DMS79 (cell line): ENCODE measurements around the gene PSMB4.
"Not testable (repeated sequence)": the region's sequence is repeated elsewhere in the genome, so short reads cannot be mapped to it uniquely, and the experiment has no call there.

Source experiments
- DNase-seq: peaks from one replicate; lab custom pipeline; 2025; lab: John Stamatoyannopoulos, UW

The PSMB4 gene

DNA sequence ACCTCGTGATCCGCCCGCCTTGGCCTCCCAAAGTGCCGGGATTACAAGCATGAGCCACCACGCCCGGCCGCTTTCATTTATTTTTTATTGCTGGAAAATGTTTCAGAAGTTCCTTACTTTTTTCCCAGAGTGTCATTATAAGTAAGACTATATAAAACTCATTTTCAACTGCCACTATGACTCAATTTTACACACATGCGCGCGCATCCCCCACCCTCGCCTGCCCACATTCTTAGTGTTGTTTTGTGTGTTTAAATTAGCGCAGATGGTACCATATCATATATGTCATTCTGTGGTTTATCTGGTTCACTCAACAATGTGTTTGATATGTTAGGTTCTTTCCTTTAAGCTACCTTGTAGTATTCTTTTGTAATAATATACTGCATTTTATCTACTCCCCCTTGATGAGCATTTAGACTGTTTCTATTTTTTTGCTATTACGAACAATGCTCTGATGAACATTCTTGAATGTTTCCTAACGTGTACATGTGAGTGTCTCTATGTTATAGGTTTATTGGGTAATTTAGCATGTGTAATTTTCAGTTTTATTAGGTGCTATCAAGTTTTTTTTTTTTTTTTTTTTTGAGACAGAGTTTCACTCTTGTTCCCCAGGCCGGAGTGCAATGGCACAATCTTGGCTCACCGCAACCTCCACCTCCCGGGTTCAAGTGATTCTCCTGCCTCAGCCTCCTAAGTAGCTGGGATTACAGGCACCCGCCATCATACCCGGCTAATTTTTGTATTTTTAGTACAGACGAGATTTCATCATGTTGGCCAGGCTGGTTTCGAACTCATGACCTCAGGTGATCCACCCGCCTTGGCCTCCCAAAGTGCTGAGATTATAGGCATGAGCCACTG lies 8.9 kb upstream of the PSMB4 start:
- DNase-seq, result not testable (repeated sequence)

DNA sequence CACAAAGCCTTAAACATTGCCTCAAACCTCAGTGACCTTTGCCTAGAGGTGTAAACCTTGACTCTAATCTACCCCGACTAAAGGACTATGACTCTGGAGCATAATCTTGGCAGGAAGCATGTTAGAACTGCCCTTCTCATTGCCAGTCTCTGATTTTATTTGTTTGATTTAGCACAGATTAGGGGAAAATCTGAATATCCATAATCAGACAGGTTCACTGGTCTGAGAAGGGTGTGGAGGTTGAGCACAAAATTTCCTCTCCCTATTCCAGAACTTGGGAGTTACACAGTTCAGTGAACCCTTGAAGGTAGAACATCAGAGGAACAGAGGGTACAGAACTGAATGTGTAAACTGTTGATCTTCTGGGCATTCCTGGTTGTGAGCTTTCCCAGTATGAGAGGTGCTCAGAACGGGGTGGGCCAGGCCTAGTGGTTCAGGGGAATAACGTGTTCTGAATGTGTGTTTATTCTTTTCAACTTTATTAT lies 8.3 kb upstream of the PSMB4 start:
- DNase-seq, result no peak

DNA sequence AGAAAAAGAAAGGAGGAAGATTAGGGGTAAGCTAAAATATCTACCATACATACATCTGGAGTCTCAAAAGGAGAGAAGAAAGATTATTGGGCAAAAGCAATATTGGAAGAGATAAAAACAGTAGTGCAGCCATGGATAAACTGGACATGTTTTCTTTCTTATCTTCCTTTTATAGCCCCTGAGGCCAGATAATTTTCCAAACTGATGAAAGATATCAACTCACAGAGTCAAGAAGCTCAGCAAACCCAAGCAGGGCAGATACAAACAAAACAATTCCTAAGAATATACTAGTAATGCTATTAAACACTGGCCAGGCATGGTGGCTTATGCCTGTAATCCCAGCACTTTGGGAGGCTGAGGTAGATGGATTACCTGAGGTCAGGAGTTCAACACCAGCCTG lies 5.8 kb upstream of the PSMB4 start:
- no peak for DNase-seq

DNA sequence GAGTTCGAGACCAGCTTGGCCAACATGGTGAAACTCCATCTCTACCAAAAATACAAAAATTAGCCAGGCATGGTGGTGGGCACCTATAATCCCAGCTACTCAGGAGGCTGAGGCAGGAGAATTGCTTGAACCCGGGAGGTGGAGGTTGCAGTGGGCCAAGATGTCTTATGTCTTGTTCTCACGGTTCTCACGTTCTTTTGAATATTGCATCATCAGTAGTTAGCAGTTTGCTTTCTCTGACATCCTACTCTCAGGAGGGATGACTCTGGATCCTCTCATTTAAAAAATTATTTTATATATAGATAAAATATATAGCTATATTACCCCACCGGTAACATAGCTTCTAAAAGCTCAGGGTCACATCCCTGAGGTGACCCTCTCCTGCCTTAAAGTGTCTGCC lies 3.1 kb upstream of the PSMB4 start:
- not testable (repeated sequence) for DNase-seq

DNA sequence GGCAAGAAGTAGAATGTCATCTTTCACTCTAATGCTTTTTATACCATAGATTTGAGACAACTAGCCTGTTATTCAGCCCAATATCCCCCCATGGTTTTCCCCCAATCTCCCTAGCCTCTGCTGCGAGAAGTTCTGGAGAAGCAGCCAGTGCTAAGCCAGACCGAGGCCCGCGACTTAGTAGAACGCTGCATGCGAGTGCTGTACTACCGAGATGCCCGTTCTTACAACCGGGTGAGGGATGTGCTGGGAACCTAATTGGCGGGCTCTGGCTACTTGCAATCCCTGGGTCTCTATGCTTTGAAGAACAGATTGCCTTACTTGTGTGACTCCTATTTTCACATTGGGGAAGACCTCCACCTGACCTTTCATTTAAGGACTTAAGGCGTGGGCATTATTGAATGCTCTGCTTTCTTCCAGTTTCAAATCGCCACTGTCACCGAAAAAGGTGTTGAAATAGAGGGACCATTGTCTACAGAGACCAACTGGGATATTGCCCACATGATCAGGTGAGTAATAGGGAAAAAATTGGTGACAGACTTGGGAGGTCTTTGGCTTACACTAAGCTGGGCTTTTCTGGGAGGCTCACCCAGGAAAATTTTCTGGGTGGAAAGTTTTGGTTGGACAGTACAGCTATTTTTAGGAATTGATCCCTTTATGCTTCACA lies 1.9 kb downstream of the PSMB4 start:
- DNase-seq, result no peak

DNA sequence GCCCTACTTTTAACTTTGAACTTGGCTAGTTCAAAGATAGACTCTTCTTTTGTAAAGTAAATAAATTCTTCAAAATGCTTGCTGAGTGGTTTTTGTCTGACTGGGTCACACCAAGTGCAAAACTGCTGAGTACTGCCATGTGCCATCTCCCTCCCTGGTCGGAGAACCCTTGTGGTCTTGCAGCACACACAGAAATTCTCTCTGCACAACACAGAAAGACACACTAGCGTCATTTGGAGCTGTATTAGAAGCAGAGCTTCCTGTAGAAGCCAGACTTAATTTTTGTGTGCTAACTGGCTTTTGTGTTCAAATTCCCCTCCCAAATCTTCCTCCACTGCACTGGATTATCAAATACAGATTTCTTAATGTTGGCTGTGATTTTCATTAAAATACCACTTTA lies 2.5 kb downstream of the PSMB4 start:
- DNase-seq, result no peak

DNA sequence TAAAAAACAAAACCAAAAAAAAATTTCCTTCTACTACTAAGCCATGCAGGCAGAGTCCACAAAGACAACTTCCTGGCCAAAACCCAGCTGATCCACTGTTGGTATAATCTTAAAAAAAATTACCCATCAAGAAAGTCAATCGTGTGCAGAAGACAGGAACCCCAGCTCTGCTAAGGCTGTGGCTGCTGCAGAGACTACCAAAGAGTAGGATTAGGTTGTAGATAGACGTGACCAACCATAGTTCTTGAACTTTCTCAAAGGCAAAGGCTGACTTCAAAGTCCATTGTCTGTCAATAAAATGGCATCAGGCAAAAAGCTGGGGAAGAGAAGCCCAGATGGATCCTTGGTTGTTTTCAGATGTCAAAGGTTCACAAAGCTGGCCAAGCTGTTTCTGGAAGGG lies 3.4 kb downstream of the PSMB4 start:
- DNase-seq, result no peak

DNA sequence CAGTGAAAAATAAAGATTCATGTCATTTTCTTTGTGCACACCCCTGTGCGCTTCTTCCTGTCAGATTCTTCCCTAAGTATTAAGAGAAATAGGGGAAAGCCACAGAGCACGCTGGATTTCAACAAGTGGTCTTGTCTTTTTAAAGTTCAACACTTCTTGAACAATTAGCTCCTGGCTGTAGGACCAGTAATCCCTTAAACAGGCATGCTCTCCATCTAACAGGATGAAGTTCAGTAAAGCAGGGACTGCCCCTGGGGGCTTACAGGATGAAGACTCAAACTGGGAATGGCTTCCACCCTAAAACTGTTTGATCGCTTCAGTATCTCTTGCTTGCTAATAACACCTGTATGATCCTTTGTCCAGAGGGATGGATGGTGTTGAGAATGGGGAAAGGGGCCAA lies 4.2 kb downstream of the PSMB4 start:
- DNase-seq, result no peak

DNA sequence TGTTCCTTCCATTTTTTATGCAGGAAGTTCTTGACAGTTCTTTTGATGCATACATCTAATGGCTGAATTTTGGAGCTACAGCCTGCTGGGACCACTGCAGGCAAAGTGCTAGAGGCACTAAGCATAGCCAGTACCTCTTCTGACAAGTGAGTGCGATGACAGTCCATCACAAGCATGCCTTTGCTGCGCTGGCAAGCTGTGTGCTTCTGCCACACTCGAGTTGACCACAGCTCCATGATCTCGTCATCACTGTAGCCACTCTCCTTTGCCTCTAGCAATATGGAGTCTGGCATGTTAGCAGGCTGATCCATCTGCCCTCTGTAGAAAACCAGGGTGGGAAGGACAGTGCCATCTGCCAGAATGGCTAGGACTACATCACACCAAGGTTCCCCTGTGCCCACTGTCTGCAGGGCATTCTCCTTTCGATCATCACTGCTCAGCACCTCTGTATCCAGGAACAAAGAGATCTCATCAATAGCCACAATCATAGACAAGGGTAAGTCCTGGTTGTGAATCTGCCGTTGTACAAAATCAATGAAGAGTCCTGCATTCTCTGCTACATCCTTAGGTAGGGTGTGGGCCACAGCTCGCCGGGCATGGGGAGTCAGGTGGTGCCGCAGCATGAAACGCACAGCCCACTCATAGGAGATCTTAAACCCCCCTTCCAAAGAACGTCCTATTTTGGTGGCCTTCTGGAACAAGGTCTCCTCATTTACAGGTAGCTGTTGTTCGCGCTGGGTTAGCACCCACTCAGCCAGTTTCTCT lies 6.0 kb downstream of the PSMB4 start:
- DNase-seq, result no peak

DNA sequence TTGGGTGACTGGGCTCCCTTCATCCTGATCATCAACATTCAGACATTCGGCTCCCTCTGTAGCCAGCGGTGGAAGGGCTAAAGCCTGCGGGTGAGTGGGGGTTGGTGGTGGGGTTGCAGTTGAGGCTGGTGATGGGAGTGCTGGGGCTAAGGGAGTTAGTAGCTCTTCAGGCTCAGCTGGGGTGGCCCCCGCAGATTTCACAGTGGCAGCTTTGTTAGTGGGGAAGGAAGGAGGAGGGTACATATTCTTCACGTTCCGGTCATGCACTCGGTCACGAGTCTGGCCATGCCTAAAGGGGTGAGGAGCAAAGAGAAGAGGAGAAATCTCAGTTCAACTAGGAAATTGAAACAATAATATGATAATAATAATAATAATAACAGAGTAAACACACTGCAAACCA lies 6.8 kb downstream of the PSMB4 start:
- DNase-seq, result no peak

DNA sequence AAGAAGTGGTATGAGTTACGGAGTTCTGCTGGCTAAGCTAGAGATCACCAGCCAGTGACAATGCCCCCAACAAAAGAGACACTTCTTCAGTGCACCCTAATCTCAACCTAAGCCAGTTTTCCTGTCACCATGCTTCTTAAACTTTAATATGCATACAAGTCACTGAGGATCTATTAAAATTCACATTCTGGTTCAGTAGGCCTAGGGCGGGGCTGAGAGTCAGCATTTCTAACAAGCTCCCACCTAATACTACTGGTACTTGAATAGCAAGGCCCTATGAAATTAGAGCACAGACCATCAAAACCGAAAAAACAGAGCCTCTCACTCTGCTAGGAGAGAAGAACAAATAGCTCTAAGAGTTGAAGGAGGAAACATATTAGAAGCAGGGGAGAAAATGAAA lies 7.9 kb downstream of the PSMB4 start:
- no peak for DNase-seq

DNA sequence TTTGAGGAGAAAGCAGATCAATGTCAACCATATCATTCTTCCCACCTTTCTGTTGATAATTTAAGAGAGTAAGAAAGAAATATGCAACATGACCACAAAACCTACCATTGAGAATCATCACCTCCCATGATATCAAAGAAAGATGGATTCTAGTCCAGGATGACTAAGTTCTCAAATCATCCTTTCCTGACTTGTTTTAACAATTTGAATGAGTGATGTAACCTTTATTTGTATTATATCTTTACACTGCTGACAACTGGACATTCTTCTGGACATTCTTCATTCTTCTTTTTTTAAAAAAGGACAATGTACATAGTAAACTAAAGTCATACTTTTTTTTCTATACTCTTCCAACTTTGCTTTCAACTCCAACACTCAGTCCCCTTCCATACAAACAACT lies 9.5 kb downstream of the PSMB4 start:
- DNase-seq, result no peak

DNA sequence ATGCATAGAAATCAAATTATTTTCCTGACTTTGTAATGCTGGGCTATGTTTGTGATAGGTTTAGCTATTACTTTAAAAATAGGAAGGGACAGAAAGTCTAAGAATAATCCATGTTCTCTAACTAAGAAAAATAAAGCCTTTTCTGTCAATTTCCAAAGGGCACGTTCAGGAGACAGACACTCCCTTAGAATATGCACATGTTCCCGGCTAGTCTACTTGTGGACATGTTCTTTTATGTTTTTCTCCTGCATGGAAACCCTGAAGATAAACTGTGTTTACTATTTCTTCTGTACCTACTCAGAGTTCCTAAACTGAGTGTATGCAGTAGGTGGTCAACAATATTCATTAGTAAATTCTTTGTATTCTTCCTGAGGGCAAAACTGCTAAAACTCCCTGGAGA lies 12.5 kb downstream of the PSMB4 start:
- no peak for DNase-seq

DNA sequence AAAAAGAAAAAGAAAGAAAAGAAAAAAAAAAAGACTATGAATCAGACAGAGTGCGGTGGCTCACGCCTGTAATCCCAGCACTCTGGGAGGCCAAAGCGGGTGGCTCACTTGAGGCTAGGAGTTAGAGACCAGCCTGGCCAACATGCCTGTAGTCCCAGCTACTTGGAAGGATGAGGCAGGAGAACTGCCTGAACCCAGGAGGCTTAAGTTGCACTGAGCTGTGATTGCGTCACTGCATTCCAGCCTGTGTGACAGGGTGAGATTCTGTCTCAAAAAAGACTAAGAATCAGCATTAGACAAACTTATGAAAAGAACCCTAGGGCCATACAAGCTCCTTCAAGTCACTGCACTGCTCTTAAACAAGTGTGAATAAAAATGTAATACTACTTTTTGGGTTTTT lies 16.9 kb downstream of the PSMB4 start:
- no peak for DNase-seq

DNA sequence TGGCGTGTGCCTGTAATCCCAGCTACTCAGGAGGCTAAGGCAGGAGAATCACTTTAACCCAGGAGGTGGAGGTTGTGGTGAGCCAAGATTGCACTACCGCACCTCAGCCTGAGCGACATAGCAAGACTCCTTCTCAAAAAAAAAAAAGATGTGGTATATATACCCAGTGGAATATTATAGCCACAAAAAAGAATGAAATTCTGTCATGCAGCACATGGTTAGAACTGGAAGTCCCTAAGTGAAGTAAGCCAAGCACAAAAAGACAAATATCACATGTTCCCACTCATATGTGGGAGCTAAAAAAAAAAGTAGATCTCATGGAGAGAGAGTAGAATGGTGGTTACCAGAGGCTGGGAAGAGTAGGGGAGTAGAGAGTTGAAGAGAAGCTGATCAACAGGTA lies 18.7 kb downstream of the PSMB4 start:
- no peak for DNase-seq

DNA sequence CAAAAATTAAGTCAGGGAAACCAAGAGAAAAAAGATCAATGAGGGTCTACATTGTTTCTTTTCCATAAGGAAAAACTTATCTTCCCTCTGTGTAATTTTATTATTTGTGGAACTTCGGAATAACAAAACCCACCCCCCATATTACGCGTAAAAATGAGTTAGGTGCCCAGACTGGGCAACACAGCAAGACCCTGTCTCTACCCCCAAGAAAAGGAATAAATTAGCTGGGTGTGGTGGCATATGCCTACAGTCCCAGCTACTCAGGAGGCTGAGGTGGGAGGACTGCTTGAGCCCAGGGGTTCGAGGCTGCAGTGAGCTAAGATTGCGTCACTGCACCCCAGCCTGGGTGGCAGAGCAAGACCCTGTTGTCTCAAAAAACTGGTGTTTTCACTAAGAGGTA lies 20.4 kb downstream of the PSMB4 start:
- DNase-seq, result no peak

DNA sequence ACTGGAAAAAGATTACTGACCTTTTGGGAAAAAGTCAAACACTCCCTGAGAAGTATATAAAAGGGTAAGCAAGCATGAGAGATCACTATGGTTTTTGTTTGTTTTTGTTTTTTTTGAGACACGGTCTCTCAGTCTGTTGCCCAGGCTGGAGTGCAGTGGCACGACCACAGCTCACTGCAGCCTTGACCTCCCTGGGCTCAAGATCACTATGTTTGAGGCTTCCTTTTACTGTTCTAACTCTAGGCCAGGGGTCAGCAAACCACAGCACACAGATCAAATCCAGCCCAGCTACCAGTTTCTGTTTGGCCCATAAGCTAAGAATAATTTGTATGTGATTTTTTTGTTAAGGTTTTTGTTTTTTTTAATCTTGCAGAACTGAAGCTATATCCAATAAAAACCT lies 25.7 kb downstream of the PSMB4 start:
- DNase-seq, result no peak

DNA sequence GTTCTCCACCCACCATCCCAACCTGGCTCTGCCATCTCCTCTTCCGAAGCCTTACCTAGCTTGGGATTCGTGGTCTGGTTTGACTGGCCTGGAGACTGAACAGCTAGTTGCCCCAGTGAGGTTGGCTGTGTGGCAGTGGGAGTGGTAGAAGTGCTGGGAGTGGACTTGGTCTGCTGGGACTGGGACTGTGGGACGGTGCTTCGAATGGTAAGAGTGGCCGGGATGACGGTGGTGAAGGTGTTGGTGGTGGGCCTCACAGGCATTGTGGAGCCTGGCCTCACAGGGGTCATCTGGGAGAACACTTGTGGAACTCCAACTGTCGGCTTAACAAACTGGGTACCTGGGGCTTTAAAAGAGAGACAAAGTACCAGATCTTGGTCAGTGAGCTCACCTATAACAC lies 28.7 kb downstream of the PSMB4 start:
- DNase-seq, result no peak

DNA sequence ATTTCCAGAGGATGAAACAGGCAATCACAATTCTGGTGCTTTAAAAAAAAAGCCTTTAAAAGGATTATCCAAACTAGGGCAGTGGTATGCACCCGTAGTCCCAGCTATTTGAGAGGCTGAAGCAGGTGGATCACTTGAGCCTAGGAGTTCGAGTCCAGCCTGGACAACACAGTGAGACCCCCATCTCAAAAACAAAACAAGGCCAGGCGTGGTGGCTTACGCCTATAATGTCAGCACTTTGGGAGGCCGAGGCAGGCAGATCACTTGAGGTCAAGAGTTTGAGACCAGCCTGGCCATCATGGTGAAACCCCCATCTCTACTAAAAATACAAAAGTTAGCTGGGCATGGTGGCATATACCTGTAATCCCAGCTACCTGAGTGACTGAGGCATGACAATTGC lies 34.5 kb downstream of the PSMB4 start:
- DNase-seq, result not testable (repeated sequence)

DNA sequence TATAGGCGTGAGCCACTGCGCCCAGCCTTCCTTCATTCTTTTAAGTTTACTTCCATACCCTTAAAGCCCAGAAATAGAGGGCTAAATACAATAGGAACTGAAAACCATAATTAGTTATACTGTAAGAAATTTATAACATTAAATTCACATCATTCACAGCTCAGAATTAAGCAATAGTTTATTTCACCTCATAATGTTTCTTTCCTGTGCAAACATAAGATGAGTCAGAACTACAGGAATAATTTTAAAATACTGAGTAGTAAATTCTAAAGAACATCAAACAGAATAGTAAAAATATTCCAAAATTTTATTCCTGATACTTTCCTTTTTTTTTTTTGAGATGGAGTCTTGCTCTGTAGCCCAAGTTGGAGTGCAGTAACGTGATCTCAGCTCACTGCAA lies 35.8 kb downstream of the PSMB4 start:
- DNase-seq, result no peak

DNA sequence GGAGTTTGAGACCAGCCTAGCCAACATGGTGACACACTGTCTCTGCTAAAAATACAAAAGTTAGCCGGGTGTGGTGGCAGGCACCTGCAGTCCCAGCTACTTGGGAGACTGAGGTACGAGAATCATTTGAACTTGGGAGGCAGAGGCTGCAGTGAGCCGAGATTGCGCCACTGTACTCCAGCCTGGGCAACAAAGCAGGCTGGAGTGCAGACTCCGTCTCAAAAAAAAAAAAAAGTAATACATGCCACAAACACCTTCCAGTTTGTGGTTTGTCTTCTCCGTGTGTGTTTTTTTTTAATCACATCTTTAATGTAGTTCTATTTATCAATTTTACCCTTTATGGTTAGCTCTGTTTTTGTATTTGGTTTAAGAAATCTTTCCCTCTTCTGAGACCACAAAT lies 37.6 kb downstream of the PSMB4 start:
- DNase-seq, result no peak

DNA sequence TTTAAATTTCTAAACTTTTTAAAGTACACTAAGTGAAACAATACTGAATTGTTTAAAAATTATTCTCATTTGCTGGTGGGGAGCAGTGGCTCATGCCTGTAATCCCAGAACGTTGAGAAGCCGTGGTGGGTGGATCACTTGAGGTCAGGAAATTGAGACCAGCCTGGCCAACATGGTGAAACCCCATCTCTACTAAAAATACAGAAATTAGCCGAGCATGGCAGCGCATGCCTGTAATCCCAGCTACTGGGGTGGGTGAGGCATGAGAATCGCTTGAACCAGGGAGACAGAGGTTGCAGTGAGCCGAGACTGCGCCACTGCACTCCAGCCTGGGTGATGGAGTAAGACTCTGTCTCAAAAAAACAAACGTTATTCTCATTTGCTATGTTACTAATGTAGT lies 38.0 kb downstream of the PSMB4 start:
- DNase-seq, result not testable (repeated sequence)
